Measurements from ENCODE around the gene GPR108.
A peak's percentile ranks its signal among the peaks of the same experiment; 100 is the strongest.

Gene GPR108

DNA sequence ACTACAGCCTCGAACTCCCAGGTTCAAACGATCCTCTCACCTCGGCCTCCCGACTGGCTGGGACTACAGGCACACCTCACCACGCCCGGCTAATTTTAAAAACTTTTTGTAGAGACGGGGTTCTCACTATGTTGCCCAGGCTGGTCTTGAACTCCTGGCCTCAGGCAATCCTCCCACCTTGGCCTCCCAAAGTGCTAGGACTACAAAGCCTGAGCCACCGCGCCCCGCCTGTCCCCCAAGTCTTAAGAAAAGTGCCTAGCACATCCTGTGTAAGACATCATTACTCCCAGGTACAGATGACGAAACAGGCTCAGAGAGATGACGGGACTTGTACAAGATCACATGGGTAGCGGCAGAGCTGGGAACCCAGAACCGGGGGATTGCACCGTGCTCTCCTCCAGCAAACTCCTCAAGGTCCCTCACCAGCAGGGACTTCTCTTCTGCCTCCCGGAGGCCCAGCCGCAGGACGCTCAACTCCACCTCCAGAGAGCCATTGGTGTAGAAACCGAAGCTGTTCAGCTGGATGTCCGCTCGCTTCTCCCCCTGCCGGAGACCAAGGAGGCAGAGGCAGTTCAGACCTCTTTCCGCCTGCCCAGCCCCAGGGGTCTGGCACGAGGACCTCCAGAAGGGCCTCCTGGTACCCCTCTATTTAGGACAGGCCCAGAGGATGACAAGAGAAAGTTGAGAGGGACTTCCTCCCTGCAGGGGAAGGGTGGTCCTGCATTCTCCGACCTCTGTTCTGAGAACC, 1.0 kb downstream of the GPR108 start:
- DNase-seq: peak; percentile 70

DNA sequence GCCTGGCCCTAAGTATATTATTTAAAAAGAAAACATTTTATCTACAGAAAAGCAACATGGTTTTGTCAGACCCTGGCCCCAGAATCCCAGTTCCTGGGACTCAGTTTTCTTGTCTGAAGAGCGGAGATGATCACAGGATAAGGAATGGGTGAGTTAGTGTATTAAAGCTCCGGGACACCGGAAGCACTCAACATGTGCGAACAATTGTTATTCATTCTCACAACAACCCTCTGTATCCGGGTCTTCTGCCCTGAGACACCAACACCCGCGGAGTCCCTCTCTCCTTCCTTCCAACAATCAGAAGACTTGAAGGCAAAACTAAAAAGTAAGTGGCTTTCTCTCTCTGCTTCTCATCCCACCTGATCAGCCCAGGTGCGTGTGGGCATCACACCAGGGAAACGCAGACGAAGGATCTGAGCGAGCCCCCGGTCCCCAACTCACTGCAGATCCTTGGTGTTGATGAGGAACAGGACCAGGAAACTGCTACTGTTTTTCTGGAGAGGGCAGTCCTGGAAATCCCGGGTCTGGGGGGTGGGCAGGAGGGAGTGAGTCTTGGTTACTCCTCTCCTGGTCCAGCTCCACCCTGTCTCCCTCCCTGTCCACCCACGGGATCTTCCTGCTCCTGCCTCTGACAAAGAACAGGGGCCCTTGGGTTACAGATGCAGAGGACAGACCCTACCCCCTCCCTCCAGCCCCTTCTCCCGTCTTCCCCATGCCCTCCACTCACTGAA, 2.0 kb downstream of the GPR108 start:
- DNase-seq: no peak

DNA sequence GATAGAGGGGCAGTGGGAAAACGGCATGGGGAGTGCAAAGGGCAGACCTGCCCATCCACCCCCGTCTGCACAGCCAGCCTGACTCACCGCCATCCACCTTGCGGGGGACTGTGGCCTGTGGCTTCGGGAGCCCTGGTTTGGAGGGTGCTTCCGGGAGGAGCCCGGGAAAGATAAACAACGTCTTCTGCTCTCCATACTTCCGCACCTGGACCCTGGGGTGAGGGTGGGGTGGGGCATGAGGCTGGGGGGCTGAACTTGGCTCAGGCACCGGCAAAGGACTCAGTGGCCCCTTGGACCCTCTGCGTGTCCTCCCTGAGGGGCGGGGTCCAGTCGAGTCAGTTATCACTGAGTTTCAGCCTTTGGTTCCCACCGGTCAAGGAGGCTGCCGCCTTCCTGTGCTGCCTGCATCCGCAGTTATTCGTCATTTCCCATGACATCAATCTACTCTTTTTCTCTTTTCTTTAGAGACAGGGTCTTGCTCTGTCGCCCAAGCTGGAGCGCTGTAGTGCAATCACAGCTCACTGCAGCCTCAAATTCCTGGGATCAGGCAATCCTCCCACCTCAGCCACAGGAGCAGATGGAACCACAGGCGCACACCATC, 3.2 kb downstream of the GPR108 start:
- DNase-seq: no peak

DNA sequence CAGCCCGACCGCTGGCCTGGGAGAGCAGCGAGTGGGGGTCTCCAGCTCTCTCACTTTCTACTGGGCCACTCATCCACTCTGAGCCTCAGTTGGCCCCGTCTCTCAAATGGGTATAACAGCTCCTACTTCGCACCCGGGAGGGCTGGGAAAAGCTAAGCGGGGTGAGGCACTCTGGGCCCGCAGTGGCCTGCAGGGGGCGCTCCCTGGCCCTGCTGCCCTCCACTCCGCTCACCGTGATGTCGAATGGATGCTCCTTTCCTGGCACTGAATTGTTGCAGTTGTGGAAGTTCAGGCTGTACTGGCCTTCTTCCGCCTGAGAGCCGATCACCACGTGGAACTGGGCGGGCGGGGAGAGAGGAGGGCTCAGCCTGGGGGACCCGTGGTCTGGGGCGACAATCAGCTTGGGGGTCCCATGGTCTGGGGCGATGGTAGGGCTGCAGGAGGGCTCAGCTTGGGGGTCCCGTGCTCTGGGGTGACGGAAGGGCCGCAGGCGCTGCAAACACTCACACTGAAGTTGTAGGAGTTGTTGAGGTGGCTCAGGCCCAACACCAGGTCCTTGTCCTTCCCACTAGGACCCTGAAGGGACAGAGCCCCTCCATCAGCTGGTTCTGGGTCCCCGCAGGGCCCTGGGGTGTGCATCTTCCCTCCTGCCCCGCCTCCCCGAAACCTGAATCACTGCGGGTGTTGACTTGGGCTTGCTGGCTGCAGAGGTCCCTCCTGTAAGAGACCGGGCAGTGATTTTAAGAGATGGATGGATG, 3.9 kb downstream of the GPR108 start:
- no peak for DNase-seq

DNA sequence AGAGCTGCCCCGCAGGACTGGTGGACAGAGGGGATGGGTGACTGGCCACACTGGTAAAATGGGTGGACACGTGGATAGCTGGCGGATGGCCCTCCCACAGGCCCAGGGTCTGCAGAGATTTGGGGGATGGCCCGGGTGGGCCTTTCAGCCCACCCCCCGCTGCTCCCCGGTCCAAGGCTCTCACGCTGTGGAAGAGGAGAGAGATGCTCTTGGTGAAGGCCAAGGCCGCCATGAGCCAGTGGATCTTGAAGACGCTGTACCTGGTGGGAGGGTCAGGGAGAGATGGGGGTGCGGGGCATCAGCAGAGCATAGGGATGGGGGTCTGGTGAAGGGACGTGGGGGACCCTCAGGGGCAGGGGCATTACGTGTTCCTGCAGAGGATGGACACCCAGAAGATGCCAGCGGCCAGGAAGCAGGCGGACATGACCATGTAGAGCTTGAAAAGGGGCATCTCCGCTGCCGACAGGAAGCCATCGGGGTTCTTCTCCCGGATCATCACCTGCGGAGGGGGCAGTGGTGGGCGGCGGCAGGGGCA, 4.5 kb downstream of the GPR108 start:
- no peak for DNase-seq

DNA sequence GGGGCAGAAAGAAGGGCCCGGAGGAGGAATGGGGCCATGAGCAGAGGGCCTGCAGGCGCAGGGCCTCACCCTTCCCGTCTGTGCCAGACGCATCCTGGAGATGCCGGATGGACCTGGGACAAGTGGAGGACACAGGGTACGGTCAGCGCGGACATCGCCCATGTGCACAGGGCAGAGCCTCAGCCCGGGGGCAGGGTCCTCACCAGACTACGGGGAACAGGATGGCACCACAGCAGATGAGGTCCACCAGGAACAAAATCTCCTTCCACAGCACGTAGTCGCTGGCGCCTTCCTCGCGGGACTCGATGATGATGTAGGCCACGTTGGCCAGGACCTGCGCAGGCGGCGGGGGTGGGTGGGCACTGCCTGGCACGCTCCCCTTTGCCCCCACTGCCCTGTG, 5.6 kb downstream of the GPR108 start:
- no peak for DNase-seq

DNA sequence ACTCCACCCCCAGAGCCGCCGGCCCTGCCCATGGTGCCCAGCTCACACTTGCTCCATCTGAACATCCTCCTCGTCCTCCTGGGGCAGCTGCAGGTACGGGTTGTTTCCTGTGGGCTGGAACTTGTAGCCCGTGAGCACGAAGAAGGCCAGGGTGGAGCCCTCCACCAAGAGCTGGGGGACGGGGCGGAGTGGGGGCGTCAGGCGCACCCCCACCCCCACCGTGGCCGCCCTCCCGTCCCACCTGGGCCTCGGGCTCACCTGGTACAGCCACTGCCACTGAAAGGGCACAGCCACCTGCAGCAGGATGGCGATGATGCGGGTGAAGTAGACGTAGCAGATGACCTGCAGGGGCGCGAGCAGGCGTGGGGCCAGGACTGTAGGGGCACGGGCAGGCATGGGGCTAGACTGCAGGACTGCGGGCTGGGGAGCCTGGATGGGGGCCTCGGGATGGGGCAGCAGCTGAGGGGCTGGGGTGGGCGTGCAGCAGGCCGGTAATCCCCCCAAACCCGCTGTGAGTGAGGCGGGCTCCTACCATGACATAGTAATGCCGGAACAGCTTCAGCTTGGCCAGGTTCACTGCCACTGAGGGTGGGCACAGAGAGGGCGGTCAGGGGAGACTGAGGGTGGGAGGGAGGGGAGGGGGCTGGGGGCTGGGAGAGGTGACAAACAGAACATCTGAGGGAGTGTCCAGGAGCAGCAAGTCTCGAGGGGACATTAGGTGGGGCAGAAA, 6.3 kb downstream of the GPR108 start:
- no peak for DNase-seq

DNA sequence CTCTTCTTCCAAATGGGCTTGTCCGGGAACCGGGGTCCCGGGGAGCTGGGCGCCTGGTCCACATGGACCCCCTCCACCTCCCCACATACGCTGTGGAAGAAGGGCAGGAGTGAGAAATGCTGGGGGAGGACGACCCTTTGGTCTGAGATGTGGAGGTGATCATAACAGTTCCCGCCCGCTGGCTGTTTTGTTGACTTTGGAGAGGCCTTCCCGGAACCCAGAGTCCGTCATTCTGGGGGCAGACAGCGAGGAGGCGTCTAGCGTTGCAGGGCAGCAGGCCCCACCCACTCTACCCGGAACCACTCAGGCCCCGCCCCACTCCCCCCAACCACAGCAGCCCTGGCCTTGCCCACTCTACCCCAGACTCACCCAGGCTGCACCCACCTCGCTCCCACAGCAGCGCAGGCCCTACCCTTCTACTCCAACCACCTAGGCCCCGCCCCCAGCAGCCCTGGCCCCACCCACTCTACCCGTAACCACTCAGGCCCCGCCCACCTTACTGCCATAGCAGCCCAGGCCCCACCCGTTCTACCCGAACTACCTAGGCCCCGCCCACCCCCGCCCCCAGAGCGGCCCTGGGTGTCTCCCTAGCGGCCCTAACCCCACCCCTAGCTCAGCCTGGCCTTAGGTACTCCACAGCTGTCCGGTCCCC, 7.1 kb downstream of the GPR108 start:
- DNase-seq: no peak

DNA sequence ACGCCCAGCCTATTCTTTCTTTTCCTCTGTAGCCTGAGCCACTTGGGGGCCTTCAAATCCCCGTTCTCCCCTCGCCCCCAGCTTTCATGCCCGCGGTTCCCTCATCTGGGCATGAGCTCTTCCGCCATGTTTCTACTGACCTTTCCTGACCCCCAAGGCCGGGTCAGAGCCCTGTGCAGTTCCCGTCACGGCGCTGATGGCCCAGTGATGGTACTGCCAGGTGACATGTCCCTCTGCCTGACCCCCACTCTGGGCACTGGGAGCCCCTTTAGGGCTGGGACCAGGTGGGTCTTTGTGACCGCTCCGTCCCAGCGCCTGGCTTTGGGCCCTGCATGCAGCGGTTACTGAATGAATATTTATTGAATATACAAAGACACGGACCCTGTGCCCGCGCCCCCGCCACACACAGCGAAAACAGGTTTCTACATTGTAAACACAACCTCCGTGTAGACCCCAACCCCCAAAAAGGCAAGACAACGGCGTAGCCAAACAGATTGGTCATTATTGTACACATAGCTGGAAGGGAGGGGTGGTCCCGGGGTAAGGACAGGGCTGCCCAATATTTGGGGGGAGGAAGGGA, 7.7 kb downstream of the GPR108 start:
- no peak for DNase-seq

DNA sequence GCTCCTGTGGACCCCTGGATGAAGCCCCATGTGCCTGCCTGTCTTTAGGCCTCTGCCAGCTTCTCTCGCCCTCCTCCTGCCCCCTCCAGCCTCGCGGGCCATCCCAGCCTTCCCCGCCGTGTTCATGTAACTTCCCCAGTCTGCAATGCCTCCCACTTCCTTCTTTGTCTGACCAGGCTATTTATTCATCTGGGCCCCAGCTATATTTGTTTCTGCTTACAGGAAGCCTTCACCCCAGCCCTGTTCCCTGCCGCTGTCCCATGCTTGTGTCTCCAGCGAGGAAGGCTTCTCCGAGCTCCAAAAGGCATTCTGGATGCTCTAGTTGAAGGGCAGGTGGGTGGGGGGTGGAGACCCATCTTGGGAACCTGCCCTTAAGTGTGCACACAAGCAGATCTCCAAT, 9.0 kb downstream of the GPR108 start:
- DNase-seq: no peak

DNA sequence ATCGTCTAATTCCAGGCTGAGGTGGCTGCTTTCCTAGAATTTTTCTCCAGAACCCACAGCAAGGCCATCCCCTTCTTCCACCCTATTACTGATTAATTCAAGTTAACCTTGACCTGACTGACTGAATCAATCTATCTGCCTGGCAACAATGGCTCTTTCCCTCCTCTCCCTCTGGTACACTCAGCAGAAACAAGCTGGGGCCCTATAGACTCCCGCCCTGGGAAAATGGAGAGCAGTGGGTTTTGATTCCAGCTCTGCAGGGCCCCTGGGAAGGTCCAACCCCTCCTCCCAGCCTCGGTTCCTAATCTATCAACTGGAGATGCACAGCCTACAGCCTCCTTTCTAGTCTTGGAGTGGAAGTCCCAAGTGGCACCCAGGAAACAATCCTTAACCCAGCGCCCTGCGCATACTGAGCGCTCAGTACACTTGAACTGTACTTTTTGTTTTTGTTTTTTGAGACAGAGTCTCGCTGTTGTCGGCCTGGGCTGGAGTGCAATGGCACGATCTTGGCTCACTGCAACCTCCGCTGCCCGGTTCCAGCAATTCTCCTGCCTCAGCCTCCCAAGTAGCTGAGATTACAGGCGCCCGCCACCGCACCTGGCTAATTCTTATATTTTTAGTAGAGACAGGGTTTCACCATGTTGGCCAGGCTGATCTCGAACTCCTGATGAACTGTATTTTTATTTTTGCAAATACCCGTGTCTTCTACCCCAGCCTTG, 11.7 kb downstream of the GPR108 start:
- no peak for DNase-seq

DNA sequence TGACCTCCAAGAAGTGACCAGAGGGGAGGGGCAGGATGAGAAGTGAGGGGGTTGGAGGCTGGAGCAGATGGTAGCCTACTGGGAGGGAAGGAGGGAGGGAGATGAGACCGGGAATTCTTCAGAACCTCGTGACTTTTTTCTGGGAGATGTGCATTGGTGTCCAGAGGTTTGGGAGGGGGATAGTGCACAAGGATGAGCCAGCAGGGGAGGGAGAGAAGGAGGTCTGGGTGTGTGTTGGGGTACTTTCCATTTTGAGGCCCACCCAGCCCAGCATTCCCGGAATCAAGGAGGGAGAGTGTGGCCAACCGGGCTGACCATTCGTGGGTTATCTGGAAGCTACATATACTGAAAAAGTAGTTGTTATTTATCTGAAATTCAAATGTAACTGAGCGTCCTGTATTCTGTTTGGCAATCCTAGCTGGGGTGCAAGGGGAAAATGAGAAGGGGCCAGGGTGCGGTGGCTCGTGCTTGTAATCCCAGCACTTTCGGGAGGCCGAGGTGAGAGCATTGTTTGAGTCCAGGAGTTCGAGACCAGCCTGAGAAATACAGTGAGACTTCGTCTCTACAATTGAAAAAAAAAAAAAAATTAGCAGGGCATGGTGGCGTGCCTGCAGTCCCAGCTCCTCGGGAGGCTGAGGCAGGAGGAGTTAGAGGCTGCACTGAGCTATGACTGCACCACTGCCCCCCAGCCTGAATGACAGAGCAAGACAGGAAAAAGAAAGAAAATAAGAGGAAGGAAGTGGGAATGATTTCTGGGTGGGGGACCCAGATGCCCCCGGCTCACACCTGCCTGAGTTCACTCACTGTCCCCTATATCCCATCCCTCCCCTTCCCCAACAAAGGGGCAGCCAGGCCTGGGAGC, 12.5 kb downstream of the GPR108 start:
- no peak for DNase-seq

DNA sequence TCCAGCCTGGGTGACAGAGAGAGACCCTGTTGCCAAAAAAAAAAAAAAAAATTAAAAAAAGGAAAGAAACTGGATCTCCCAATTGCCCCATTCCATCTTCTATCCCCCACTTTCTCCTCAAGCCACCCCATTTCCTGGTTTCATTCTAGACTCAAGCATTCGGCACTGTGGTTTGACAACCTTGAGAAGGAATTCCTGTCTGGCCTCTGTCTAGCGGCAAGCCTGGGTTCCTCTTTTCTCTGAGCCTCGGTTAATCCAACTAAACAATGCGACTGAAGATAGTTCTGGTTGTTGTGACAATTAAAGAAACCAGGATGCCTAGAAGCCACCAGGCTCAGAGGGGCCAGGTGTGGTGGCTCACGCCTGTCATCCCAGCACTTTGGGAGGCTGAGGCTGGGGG, 13.6 kb downstream of the GPR108 start:
- DNase-seq: no peak

DNA sequence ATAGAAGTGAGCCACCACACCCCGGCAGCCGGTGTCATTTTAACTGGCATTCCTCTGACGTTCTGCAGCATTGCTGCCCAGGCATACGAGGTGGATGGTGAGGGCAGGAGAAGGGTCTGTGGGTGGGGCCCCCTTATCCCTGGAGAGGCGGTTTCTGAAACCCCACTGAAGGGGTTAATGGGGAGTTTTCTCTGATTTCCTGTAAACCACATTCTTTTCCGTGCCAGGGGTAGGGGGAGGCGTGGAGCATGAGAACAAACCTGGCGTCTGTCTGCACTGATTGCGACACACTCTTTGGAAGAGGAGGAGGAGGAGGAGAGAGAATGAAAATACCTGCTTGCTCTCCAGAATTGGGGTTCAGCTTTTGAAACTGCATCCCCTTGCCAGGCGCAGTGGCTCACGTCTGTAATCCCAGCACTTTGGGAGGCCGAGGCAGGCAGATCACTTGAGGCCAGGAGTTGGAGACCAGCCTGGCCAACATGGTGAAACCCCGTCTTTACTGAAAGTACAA, 14.2 kb downstream of the GPR108 start:
- no peak for DNase-seq

DNA sequence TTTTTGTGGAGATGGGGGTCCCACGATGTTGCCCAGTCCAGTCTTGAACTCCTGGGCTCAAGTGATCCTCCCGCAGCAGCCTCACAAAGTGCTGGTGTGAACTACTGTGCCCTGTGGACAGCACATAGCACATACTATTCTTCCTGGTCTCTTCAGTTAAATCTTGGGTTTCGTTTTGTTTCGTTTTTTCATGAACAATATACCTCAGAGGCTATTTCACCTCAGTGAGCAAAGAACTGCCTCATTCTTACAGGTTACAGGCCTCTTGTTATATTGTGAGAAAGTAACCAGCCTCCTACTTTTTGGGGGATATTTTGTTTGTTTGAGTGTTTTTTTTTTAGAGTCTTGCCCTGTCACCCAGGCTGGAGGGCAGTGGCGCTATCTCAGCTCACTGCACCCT, 15.6 kb downstream of the GPR108 start:
- DNase-seq: no peak

DNA sequence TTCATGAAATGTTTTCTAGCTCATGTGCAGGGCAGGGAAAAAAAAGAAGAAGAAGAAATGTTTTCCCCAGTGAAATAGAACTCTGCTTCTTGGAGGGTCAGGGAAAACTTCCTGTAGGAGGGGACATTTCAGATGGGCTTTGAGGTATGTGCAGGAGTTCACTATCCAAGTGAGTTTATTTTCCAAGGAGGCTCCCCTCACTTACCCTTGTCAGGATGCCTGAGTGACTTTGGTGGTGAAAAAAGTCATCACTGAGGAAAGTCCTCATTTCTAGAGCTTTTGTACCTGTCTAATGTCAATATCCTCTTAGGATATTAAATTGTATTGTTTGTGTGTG, 16.3 kb downstream of the GPR108 start:
- no peak for DNase-seq

DNA sequence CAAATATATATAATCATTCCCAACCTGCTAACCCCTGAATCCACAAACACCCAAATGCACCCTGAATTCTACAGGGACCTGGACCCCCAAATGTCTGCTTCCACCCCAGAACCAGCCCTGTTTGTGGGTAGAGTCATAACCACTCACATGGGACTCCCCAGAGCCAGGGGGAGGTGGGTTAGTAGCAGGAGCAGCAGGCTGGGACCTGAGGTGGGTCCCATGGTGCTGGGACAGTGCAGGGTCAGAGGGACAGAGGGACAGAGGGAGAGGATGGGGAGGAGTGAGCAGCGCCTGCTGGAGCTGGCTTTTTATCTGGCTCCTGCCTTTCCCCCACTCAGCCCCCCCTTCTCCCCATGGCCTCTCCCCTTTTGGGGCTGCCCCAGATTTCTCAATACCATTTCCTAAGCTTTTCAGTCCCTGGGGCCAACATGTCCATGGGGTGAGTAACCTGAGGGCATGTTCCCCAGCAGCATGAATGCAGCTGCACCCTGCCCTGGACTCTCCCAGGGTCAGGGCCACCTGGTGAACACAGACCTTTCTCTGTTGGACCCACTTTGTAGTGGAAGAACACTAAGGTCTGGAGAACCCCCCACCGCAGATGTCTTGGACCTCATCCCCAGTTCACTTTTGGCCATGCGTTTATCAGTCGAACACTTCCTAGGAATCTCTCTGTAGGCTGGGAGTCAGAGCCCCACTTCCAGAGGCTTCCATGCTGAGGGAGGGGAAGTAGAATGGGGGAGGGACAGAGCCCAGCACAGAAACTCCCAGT, 16.8 kb downstream of the GPR108 start, which contains the start of gene C3:
Gene C3 (minus strand): TSS at position 282 of the 769 bp plus-strand sequence. CDS start 61 bp downstream, at position 221.
- no peak for DNase-seq

DNA sequence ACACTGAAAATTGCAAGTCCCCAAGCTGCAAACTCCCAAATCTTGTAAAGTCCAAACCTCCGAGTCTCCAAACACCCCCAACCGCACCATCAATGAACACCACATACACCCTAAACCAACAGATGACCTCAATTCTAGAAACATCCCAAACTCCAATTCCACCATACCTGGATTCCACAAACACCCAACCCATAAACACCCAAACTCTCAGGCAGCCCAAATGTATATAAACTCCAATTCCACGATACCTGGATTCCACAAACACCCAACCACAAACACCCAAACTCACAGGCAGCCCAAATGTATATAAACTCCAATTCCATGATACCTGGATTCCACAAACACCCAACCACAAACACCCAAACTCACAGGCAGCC, 17.4 kb downstream of the GPR108 start:
- no peak for DNase-seq

DNA sequence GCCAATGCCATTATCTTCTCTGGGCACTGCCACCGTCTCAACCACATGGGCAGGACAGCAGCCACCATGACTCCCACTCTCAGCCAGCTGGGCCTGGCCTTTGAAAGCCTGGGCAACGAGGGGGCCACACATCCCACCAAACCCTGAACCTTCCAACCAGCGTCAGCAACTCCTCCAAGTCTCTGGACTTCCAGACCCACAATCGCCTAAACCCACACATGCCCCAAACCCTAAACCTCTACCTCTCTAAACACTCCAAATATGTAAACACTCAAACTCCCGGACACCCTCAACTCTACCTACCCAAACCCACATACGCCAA, 17.9 kb downstream of the GPR108 start:
- DNase-seq: no peak
